ENCODE results near the gene POLR2C.
"Not testable (repeated sequence)": the region's sequence is repeated elsewhere in the genome, so short reads cannot be mapped to it uniquely, and the experiment has no call there.

POLR2C gene

DNA sequence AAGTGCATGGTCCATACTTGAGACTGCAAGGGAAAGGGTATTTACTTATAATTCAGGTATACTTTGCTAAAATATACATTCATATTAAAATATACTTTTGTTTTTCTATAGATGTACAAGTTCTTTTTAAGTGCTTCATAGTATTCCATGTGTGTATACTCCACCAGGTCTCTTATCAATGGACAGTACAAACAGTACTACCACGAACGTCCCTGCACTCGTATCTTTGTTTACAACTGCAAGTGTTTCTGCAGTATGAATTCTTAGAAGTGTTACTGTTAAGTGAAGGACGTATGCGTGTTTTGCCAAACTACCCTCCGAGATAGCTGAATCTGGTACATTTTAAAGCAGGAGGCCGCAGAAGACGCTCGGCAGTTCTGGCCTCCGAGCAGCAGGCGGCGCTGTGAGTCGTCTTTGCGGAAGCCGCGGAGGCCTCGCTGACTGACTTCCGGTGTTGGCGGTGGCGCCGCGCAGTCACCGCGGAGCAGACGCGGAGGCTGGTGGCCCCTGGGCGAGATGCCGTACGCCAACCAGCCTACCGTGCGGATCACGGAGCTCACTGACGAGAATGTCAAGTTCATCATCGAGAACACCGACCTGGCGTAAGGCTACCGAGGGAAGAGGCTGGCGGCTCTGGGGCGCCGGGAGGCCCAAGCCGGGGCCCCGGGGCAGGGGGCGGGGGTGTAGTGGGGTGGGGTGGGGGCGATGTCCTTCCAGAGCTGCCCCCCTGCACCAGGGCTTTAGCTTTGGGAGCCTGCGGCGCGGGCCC, at the start of gene POLR2C:
Gene POLR2C, plus strand, starts transcription at position 471 of the 769 bp plus-strand sequence. Its CDS starts 46 bp downstream, at position 517.
- DNase-seq, result peak; percentile 63 to 78

DNA sequence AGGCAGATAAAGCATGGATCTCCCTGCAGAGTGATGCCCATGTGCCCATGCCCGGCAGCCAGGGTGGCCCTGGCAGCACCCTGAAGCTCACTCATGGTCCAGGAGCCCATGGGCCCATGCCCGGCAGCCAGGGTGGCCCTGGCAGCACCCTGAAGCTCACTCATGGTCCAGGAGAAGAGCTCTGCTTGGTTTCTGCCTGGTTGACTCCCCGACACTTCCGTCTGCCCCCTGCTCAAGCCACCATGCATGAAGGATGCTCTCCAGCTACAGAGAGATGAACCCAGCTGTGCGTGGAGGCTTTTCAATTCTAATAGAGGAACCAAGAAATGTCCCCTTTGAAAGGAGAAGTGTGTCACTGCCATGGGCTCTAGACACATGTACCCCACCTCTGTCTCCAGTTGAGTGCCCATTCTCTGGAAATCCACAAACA, 49.2 kb upstream of the POLR2C start:
- DNase-seq, result no peak

DNA sequence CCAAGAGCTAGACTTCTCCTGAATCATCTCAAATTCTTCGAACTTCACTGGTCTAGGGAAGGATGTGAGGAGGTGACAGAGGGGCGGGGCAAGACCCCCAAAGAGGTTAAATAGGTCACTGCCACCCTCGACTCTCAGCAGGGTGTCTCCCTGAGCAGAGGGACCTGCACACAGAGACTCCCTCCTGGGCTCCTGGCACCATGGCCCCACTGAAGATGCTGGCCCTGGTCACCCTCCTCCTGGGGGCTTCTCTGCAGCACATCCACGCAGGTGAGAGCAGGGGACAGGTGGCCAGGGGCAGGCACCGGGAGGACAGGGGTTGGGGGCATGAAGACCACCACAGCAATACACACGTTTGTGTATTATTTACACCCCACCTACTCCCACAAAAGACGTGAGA, 48.7 kb upstream of the POLR2C start:
- DNase-seq, result no peak

DNA sequence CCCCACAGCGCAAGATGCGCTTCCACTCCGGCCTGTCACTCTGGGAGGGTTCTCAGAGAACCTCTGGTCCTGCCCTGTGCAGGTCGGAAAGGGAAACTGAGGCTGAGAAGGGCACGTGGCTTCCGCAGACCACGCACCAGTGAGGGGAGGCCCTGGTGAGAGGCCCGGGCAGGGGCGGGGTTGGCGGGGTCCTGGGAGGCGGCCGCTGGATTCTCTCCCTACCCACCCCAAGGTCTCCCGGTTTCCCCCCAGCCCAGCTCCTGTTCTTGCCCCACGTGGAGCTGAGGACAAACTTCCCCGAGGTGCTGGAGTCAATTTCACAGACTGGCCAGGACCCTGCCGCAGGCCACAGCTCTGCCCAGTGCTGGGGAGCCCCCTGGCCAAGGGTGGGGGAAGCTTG, 46.4 kb upstream of the POLR2C start:
- no peak for DNase-seq

DNA sequence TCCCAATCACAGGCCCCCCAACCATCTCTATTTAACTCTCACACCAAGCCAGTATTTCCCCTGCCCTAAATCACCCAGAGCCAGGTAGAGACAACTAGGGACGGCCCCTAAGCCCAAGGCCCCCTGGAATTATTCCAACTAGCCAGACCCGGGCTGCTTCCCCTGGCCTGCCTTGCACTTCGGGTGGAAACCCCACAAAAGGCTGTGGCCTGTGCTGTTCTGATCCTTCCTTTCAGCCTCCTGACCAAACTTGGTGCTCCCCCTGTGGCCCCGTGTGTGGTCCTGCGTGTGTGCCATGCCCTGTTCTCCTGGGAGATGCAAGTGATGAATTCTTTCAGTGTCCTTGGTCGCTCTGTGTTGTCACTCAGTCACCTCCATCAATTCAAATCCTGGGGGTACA, 43.0 kb upstream of the POLR2C start:
- no peak for DNase-seq

DNA sequence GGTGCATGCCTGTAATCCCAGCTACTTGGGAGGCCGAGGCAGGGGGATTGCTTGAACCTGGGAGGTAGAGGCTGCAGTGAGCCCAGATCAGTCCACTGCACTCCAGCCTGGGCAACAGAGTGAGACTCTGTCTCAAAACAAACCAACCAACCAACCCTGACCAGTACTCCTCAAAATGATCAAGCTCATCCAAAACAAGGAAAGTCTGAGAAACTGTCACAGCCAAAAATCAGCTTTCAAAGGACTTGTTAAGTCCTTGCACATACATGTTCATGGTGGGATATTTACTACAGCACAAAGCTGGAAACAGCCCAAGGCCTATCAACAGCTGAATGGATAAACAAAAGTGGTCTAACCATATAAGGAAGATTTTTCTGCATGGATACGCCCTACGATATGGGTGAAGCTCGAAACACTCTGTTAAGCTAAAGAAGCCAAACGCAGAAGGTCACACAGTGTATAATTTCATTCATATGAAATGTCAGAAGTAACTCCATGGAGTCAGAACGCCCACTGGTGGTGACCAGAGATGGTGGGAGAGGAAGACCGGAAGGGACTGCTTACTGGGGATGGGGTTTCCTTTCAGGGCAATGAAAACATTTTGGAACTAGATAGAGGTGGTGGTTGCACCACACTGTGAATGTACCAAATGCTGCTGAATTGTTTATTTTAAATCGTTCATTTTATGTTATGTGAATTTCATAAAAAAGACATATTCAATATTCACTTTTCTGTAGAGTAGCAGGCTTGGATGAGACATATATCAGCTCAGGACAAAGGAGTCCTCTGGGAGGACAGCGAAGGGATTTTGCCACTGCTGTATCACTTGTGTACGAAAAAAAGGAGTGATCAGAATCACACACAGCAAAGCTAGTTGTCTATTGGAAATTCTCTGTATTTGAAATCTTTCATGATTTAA, 40.2 kb upstream of the POLR2C start:
- no peak for DNase-seq

DNA sequence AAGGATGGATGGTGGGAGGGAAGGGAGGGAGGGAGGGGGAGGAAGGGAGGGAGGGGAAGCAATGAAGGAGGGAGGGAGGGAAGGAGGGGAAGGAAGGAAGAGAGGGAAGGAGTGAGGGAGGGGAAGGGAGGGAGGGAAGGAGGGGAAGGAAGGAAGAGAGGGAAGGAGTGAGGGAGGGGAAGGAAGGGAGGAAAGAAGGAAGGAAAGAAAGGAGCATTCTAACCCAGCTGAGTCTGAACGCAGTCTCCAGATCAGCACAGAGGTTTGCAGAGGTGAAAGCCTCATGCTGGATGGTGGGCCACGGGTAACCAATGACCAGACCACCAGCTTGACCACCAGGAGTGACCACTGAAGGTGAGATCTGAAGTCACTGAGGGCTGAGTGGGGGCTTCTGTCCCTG, 39.3 kb upstream of the POLR2C start:
- DNase-seq, result no peak

DNA sequence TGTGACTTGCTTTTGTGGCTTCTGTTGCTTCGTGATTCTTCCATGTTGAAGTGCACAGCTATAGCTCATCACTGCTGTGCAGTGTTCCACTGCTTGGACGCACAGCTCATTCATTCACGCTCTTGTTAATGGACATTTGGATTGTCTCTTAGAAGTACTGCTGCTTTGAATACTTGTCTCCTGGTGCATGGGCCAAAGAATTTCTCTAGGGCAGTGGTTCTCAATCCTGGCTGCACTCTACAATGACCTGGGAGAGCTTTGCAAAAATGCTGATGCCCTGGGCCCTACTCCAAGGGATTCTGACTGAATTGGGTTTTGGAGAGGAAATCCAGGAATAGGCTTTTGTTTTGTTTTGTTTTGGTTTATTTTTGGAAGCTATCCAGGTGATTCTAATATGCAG, 37.9 kb upstream of the POLR2C start:
- no peak for DNase-seq

DNA sequence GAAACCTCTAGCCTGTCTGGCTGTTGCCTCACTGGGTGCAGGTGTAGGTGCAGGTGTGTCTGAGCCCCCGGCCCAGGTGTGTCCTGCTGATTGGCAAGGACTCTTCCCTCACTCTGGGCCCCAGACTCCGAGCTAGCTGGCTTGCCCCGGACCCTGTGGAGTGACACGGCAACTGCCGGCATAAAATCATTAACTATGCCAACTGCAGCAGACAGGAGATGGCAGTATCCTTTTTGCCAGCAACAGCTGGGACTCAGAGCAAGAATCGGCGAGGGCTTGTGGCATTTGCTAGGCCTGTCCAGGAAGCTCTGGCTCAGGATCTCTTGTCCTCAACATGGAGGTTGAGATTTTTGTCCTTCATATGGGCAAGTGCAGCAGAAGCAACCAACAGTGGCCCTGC, 36.1 kb upstream of the POLR2C start:
- no peak for DNase-seq

DNA sequence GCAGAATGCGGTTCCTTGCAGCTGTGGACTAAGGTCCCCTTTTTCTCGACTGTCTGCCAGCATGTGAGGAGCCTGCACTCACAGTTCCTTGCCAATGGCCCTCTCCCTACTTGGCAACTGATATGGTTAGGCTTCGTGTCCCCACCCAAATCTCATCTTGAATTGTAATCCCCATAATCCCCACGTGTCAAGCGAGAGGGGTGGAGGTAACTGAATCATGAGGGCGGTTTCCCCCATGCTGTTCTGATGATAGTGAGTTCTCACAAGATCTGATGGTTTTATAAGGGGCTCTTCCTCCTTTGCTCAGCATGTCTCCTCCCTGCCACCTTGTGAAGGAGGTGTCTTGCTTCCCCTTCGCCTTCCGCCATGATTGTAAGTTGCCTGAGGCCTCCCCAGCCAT, 35.2 kb upstream of the POLR2C start:
- DNase-seq, result no peak

DNA sequence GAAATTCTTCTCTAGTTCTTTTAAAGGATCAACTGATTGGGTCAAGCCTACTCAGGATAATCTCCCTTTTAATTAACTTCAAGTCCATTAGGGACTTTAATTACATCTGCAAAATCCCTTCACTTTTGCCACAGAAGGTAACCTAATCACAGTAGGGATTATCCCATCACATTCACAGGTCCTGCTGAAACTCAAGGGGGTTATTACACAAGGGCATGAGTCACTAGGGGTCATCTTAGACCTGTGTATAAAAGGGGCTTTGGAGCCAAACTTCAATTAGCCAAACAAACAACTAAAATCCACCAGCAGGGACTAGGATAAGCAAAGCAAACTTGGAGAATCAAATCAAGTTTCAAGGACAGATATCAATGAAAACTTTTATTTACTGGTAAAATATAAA, 34.7 kb upstream of the POLR2C start:
- no peak for DNase-seq

DNA sequence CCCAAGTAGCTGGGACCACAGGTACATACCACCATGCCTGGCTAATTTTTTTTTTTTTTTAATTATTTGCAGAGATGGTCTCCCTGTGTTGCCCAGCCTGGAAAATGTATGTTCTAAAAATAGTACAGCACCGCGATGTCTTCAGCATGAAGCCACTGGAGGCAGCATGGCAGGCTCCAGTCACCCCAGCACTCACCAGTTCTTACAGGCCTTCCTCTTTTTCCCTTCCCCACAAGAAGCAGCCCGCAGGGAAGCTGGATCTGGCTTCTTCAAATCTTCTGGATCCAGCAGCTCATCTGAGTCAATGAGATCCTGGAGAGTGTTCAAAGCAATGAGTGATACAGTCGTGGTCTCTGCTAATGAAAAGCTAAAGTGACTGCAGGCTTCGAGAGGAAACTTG, 31.5 kb upstream of the POLR2C start:
- no peak for DNase-seq

DNA sequence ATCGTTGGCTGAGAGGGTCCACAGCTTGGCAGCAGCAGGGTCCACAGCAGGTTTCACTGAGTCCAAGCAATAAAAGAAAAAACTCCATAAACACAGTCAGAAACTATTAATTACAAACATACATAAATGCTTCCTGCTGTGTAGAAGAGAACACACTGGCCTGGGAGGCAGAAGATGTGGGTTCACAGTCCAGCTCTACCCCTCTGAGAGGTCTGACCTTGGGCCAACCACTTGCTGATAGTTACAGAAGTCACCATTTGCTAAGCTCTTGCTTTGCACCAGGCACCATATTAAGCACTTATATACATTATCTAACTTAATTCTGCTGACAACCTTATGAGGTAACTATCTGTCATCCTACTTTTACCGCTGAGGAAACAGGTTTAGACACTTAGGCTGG, 30.0 kb upstream of the POLR2C start:
- DNase-seq, result no peak

DNA sequence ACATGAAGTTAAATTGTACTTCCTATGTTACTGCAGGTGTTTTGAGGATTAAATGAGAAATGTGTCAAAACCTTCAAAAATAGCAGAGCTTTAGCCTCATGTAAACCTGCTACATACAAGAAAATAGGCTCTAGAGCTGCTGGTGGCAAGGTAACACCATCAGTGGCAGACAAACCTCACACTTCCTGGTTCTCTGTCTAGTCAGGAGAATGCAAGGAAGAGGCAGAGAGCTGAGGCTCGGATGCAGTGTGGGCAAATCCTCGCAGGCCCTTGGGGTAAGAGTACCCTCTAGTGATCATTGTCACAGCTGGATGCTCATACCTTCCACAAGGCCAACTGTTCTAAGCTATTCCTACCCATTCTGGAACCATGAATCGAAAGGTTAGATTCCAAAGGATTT, 29.5 kb upstream of the POLR2C start:
- no peak for DNase-seq

DNA sequence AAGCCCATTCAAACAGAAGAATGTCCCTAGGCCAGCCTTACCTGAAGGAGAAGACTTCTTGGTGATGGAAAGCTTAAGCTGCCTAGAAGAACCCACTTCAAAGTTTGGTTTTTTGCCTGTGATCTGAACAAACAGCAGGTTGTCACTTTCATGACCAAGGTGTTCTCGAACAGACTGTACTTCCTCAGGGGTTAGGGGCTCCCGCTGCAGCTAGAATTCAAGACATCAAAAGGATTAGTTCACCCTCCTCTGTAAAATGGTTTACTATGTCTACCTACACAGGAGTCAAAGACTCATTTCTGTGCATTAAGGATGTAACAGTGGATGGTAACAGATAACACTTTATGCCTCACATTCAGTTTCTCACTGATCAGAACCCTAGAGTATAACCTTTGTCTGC, 28.5 kb upstream of the POLR2C start:
- DNase-seq, result no peak

DNA sequence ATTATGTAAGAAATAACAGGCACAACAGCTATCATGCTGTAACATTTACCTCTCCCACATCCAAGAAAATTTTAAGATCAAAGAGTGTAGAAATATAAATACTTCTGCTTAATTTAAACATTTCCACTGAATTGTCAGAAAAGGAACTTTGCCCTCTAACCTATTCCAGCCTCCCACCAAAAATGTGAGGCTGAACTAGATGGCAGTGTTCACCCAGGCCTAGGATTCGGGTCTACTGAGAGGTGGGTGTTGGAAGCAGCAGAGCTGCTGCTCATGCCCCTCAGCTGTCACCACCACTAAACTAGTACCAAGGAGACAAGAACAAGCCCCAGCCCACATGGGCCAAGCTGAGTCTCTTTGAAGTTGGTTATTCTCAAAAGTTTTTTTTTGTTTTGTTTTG, 26.6 kb upstream of the POLR2C start:
- DNase-seq, result no peak

DNA sequence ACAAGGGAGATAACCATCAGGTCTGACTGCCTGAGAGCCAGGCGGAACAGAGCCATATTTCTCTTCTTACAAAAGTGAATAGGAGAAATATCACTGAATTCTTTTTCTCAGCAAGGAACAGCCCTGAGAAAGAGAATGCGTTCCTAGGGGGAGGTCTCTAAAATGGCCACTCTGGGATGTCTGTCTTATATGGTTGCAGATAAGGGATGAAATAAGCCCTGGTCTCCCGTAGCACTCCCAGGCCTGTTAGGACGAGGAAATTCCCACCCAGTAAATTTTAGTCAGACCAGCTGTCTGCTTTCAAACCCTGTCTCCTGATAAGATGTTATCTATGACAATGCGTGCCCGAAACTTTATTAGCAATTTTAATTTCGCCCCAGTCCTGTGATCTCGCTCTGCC, 22.5 kb upstream of the POLR2C start:
- DNase-seq, result not testable (repeated sequence)

DNA sequence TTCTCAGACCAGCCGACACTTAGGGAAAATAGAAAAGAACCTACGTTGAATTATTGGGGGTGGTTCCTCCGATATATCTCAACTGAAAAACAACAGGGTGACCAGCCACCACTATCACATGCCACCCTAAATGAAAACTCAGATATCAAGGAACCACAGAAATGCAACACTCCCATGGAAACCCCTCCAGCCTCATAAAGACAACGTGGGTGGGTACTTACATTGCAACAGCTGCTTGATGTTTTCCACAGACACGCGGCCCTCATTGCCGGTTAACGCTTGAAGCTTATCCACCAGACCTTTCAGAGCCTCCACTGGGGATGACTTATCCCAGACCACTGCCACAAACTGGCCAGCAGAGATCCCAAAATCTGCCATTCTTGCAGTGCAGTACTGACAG, 21.9 kb upstream of the POLR2C start:
- DNase-seq, result not testable (repeated sequence)

DNA sequence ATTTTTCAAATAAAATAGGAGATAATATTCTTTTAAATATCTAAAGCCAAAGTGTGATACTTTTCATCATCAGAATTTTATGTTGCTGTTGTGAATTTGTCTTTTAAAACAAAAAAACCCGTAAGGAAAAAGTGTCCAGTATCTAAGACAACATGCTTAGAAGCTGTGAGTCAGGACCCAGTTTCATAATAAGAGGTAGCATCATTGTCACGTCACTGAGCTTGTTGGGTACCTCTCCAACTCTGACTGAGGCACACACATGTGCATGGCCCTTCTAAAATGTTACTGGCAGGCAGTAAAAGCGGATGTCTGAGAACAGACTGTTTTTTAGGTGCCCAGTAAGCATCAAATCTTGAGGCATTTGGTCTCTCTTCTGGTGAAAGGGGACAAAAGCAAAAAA, 17.8 kb upstream of the POLR2C start:
- no peak for DNase-seq

DNA sequence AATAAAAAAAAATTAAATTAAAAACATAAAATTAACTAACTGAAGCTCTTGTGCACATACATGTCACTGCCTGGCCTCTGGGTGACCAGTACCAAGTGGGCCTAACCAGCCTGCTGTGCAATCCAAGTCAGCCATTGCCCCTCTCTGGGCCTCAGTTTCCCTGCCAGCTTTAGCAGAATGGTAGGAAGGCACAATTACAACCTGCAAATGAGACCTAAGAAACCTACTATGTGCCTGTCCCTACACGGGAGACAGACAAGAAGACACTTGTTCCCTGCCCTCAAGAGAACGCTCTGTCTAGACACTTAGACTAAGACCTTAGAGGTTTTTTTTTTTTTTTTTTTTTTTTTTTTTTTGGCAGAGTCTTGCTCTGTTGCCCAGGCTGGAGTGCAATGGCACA, 17.0 kb upstream of the POLR2C start:
- no peak for DNase-seq

DNA sequence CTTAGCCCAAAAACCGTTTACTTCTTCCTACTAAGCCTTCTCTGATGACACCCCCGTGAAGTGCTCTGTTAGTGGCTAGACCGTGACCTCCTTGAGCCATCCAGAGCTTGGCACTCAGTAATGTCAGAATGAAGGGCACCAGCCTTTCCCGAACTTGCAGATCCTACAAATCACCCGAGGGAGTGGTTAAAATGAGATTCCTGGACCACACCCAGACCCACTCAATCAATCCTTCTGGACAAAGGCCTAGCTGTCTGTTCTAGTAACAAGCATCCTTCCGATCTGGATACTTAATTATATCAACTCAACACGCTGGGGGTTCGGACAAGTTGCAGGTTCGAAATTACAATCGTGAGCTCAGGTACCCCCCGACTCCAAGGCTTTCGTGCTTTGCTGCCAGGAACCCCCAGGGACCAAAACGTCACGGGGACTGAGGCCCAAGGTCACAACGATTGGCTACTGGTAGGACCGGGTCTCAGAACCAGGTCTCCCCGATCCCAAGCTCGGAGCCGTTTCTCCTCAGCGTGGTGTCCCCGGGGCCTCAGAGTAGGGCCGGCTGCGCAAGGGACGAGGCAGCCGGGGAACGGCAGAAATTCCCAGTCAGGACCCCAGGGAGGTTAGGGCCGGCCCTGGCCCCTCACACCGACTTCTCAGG, 15.8 kb upstream of the POLR2C start:
- DNase-seq, result peak in 1 of 2 donors; percentile 59

DNA sequence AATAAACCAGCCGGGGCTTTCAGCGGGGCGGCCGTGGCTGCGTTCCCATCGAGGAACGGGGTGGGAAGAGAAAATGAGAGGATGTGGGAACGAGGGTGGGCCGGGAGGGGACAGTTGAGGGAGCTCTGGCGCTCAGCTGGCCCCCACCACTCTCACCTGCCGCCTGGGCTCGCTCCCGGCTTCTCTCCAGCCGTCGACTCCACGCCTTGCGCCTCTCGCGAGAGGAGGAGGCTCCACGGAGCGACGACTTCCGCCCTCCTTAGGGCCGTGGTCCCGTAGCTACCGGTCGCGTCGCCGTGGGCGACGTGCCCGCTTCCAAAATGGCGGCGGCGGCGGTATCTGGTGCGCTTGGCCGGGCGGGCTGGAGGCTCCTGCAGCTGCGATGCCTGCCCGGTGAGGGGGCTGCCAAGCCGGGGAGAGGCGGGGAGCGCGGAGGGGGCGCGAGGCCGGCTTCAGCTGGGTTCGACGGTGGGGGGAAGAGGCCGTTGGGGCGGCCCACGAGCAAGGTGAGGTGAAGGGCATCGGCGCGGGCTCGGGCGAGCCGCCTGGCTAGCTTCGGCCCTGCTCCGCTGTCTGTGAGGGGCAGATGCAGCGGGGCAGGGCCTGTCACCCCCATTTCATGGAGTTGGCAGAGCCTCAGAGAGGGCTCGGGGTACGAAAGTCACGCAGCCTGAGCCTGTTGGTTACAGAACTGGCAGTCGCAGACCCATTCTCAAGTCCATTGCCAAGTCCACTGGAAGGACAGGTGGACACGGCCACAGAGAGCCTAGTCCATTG, 15.1 kb upstream of the POLR2C start, which contains the start of the genes CIAPIN1 and COQ9:
Gene CIAPIN1, minus strand, starts transcription at position 200 of the 777 bp plus-strand sequence. CDS start 6,457 bp downstream, outside the sequence.
Gene COQ9, plus strand, starts transcription at position 294 of the 777 bp plus-strand sequence. Its CDS starts 27 bp downstream, at position 321.
- DNase-seq, result peak; percentile 78 to 80
